ENCODE measurements around the gene NUPR1.
"Not testable (repeated sequence)": the region's sequence is repeated elsewhere in the genome, so short reads cannot be mapped to it uniquely, and the experiment has no call there.

The NUPR1 gene

DNA sequence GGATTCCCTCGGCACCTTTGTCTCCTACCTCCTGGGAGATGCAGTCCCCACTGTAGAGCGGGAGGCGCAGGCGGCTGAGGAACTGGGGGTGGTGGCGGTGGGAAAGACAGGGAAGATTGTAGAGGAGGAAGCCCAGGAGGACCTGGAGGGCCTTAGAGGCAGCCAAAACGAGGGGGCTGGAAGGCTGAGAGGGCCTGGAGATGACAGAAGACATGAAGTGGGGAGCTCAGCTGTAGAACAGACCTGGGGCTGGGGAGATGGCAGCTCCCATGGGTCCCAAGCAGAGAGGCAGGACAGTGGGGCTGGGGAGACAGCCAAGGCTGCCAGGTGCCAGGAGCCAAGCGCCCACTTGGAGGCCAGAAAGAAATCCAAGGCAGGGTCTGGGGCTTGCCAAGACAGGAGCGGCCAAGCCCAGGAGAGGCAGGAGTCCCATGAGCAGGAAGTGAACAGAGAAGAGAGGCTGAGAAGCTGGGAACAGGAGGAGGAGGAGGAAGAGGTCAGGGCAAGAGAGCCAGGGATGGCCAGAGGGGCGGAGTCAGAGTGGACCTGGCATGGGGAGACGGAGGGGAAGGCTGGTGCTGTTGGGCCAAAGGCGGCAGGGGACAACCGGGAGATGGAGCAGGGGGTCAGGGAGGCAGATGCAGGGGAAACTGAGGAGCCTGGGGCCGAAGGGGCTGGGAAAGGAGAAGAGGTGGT lies 43.5 kb downstream of the NUPR1 start:
- DNase-seq (ENCODE audit: low spot score), result no peak
- in situ Hi-C loops (cut with MboI; ENCODE audit: low sequenced_read_pairs, unreplicated experiment), result no loop called here
- TF ChIP-seq, protein P1, sequence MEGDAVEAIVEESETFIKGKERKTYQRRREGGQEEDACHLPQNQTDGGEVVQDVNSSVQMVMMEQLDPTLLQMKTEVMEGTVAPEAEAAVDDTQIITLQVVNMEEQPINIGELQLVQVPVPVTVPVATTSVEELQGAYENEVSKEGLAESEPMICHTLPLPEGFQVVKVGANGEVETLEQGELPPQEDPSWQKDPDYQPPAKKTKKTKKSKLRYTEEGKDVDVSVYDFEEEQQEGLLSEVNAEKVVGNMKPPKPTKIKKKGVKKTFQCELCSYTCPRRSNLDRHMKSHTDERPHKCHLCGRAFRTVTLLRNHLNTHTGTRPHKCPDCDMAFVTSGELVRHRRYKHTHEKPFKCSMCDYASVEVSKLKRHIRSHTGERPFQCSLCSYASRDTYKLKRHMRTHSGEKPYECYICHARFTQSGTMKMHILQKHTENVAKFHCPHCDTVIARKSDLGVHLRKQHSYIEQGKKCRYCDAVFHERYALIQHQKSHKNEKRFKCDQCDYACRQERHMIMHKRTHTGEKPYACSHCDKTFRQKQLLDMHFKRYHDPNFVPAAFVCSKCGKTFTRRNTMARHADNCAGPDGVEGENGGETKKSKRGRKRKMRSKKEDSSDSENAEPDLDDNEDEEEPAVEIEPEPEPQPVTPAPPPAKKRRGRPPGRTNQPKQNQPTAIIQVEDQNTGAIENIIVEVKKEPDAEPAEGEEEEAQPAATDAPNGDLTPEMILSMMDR (IDR thresholded peaks at IDR 0.05; ENCODE audit: borderline replicate concordance, control extremely low read depth, extremely low read depth, insufficient read depth, missing control alignments), result no peak

DNA sequence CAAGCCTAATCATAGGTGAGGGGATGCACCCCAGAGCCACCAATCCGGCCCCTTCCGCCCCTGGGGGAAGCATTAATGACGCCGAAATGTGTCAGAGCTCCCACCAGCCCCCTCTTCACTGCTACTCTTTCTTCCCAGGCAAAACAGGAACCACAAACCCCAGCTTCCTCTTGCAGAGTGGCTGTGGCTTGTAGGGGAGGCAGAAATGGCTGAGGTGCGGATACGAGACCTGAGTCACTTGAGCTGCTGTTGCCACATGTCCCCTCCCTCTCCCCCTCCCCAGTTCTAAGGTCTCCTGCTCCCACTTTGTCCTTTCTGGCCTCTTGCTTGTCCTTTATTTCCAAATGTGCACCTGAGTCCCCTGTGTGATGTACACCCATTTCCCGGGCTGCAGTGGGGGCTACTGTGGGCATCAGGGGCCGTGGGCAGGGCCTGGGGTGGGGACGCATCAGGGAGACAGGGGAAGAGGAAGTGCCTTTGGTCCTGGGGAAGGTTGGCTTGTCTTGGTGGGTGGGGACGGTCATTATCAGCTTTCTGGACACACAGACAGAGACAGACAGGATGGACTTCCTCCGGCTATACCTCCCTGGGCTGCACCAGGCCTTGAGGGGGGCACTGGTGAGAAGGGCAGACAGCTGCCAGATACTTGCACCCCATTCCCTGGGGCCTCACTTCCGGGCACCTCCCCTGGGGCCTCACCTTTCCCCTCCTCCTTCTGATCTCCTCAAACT lies 44.5 kb downstream of the NUPR1 start, which contains the start of gene APOBR:
TSS of gene APOBR (plus strand) at position 523 of the 731 bp plus-strand sequence. CDS start at position 562, 39 bp downstream.
- peak; percentile 90 for DNase-seq (ENCODE audit: low spot score)
- in situ Hi-C loops (cut with MboI; ENCODE audit: low sequenced_read_pairs, unreplicated experiment), result no loop called here
- TF ChIP-seq, protein P1 (IDR thresholded peaks at IDR 0.05; ENCODE audit: borderline replicate concordance, control extremely low read depth, extremely low read depth, insufficient read depth, missing control alignments), result no peak

DNA sequence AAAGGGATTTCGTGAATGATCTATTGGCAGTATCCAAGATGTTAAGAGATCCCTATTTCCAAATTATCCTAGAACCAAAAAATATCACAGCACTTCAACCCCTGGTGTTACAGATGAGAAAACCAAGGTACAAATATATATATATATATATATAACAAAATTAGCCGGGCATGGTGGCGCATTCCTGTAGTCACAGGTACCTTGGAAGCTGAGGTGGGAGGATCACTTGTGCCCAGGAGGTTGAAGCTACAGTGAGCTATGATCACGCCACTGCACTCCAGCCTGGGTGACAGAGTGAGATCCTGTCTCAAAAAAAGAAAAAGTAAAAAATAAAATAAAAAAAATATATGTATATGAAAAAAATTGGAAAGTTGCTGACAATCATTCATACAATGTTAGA lies 46.3 kb downstream of the NUPR1 start:
- in situ Hi-C loops (cut with MboI; ENCODE audit: low sequenced_read_pairs, unreplicated experiment), result no loop called here

DNA sequence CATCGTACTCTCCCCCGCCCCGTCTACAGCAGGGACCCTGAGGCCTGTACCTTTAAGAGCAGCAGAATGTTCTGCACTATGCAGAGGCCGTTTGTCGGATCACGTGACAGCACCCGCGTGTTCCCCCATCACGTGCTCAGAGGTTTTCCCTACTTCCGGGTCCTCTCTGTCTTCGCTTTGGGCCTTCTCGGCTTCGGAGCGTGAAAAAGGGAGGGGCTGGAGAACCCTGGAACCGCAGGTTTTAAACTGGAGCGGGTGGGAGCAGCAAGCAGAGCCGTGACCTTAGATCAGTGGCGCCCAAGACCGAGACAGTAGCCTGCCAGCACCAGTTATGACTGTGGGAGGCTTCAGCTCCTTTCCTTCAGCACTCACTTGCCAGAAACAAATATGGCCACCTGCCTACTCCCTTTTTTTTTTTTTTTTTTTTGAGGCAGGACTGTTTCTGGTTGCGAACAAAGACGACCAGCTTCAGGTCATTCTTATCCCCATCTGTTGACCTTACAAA lies 46.8 kb downstream of the NUPR1 start, which contains the start of gene CLN3:
TSS of gene CLN3 (minus strand) at position 105 of the 505 bp plus-strand sequence. CDS start 315 bp downstream, outside the sequence.
- TF ChIP-seq, protein P1 (IDR thresholded peaks at IDR 0.05; ENCODE audit: borderline replicate concordance, control extremely low read depth, extremely low read depth, insufficient read depth, missing control alignments), result no peak
- DNase-seq (ENCODE audit: low spot score), result peak; percentile 92
- in situ Hi-C loops (cut with MboI; ENCODE audit: low sequenced_read_pairs, unreplicated experiment), result no loop called here

More for the DNA sequence above, 46.3 kb downstream of the NUPR1 start:
- TF ChIP-seq, protein P1 (IDR thresholded peaks at IDR 0.05; ENCODE audit: borderline replicate concordance, control extremely low read depth, extremely low read depth, insufficient read depth, missing control alignments), result no peak
- DNase-seq (ENCODE audit: low spot score), result no peak

DNA sequence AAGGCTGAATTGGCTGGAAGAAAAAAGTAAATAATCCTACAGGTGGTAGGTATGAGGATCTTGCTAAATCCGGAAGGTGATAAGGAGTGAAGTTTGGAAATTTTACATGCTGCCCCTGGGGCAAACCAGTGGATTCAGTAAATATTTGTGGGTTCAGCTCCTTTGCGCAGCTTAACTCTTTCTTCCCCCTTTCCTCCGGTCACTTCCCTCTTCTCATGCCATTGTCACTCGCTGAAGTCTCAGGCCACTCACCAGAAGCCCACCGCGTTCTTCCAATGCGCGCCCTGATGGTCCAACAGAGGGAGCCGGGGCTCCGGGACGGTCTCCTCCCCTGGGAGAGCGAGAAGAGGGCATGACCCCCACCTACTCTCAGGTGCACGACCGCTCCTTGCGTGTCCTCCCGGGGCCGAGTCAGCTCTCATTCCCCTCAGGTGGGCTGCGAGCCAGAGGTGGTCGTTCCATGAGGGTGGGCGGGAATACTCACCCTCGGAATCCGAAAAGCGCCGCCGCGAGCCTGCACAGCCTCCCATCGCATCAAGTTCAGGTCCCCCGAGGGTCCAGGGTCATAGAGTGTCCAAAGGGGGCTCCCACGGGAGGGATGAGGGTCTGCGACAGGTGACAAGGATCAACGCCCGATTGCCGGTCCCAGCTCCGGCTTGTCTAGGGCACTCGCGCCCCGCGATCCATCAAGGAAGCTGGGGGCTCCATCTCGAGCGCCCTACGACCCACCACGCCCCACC lies 47.4 kb downstream of the NUPR1 start:
- TF ChIP-seq, protein P1 (IDR thresholded peaks at IDR 0.05; ENCODE audit: borderline replicate concordance, control extremely low read depth, extremely low read depth, insufficient read depth, missing control alignments), result peak; percentile 11
- peak; percentile 41 for DNase-seq (ENCODE audit: low spot score)
- in situ Hi-C loops (cut with MboI; ENCODE audit: low sequenced_read_pairs, unreplicated experiment), result no loop called here

DNA sequence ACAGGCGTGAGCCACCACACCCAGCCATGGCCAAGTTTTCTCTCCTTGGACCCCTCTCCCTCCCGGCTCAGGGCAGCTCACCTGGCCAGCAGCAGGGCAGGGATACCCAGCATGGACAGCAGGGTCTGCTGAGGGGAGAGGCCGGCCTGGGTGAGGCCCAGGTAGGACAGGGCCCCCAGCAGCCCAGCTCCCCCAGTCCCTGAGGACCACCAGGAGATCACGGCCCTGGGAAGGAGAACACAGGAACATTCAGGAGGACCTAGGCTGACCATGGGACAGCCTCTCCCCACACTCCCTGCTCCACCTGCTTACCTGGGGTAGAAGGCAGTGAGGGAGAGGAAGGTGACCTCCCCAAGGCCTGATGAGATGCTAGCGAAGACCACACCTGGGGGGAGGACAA lies 52.5 kb downstream of the NUPR1 start:
- TF ChIP-seq, protein P1 (IDR thresholded peaks at IDR 0.05; ENCODE audit: borderline replicate concordance, control extremely low read depth, extremely low read depth, insufficient read depth, missing control alignments), result no peak
- in situ Hi-C loops (cut with MboI; ENCODE audit: low sequenced_read_pairs, unreplicated experiment), result no loop called here
- DNase-seq (ENCODE audit: low spot score), result no peak

DNA sequence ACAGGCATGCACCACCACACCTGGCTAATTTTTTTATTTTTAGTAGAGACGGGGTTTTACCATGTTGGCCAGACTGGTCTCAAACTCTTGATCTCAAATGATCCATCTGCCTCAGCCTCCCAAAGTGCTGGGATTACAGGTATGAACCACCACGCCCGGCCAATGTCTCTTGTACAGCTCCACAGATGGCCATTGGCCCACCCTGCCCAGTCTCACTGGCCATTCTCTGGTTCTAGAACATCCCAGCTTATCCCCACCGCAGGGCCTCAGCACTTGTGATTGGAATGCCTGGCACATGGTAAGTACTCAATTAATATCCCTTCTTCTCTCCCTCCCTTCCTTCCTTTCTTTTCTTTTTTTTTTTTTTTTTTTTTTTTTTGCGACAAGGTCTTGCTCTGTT lies 55.4 kb downstream of the NUPR1 start:
- DNase-seq (ENCODE audit: low spot score); in situ Hi-C loops (cut with MboI; ENCODE audit: low sequenced_read_pairs, unreplicated experiment): not testable (repeated sequence)
